Measurements from ENCODE around the gene SLC25A1.

Gene SLC25A1

DNA sequence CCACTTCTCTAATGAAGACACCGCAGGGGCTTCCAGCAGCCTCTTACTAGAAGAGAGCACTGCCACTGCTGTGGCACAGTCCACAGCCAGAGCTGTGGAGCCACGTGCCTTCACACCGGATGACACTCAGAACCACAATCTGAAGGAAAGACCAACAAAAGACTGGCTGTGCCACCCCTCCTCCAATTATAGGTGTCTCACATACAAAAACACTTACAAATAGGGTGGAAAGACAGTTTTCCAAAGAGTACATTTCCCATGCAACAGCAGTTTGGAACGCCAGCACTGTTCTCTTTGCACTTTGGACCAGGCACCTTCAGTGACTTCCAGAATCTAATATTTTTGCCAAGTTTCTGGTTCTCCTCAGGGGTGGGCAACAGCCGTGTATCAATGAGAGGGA, 38.0 kb upstream of the SLC25A1 start:
- WGBS: 95% methylated on average over 5 of the region's 5 CpGs
- H3K4me1 ChIP-seq (ENCODE audit: insufficient read depth, low read length): peaks cover 38% of the 10 kb centered on the region
- no peaks in the 10 kb centered on the region for H3K9me3 ChIP-seq (ENCODE audit: insufficient read depth, low read depth, low read length)
- H3K27me3 ChIP-seq (ENCODE audit: insufficient read depth, low read length): no peaks in the 10 kb centered on the region
- no peak overlapping the region for H3K9ac ChIP-seq (ENCODE audit: low read depth, low read length)
- H3K4me3 ChIP-seq (ENCODE audit: low read length): no peak overlapping the region
- no peak overlapping the region for H3K27ac ChIP-seq (ENCODE audit: low read depth, low read length)
- peaks cover 29% of the 10 kb centered on the region for H3K36me3 ChIP-seq (ENCODE audit: insufficient read depth, low read length)

DNA sequence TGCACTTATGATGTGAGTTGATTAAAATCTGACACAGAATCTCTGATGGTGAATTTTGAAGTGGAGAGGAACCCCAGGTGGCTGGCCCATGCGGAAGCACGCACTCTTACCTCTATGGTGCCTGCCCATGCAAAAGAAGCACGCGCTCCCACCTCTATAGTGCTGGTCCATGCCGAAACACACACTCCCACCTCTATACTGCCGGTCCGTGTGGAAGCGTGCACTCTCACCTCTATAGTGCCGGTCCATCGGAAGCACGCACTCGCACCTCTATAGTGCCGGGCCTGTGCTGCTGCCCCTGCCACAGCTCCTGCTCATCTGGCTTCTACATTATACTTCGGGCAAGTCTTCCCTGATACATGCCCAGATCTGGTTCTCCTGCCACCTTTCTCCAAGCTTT, 36.8 kb upstream of the SLC25A1 start:
- peaks cover 22% of the 10 kb centered on the region for H3K36me3 ChIP-seq (ENCODE audit: insufficient read depth, low read length)
- no peak overlapping the region for H3K9ac ChIP-seq (ENCODE audit: low read depth, low read length)
- no peaks in the 10 kb centered on the region for H3K9me3 ChIP-seq (ENCODE audit: insufficient read depth, low read depth, low read length)
- H3K4me3 ChIP-seq (ENCODE audit: low read length): no peak overlapping the region
- no peak overlapping the region for H3K27ac ChIP-seq (ENCODE audit: low read depth, low read length)
- peaks cover 38% of the 10 kb centered on the region for H3K4me1 ChIP-seq (ENCODE audit: insufficient read depth, low read length)
- H3K27me3 ChIP-seq (ENCODE audit: insufficient read depth, low read length): no peaks in the 10 kb centered on the region
- WGBS: 97% methylated on average over 14 of the region's 14 CpGs

DNA sequence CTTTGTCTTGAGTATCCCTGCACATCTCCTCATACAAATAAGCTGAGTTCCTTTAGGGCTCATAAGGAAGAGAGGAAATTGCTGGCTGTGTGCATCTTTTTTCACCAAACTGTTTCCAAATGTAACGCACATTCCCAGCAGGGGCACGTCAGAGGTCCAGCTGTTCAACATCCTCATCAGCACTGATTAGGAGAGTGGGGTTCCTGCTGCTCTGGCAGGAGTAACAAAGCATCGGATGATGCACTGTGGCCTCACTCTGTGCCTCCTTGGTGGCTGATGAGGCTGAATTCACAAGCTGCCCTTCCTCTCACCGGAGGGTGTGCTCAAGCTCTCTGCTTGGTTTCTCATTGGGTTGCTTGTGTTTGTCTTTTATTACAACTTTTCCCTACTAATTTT, 35.5 kb upstream of the SLC25A1 start:
- peaks cover 38% of the 10 kb centered on the region for H3K4me1 ChIP-seq (ENCODE audit: insufficient read depth, low read length)
- H3K27ac ChIP-seq (ENCODE audit: low read depth, low read length): peak overlapping the region; percentile 38; the same call in 1 of the 2 replicates
- no peaks in the 10 kb centered on the region for H3K27me3 ChIP-seq (ENCODE audit: insufficient read depth, low read length)
- 40% methylated on average over 4 of the region's 4 CpGs for WGBS
- no peaks in the 10 kb centered on the region for H3K9me3 ChIP-seq (ENCODE audit: insufficient read depth, low read depth, low read length)
- H3K9ac ChIP-seq (ENCODE audit: low read depth, low read length): no peak overlapping the region
- H3K36me3 ChIP-seq (ENCODE audit: insufficient read depth, low read length): peaks cover 24% of the 10 kb centered on the region
- H3K4me3 ChIP-seq (ENCODE audit: low read length): 0 out of 2 replicates have a peak overlapping the region, but pooled peaks have one; percentile 0

DNA sequence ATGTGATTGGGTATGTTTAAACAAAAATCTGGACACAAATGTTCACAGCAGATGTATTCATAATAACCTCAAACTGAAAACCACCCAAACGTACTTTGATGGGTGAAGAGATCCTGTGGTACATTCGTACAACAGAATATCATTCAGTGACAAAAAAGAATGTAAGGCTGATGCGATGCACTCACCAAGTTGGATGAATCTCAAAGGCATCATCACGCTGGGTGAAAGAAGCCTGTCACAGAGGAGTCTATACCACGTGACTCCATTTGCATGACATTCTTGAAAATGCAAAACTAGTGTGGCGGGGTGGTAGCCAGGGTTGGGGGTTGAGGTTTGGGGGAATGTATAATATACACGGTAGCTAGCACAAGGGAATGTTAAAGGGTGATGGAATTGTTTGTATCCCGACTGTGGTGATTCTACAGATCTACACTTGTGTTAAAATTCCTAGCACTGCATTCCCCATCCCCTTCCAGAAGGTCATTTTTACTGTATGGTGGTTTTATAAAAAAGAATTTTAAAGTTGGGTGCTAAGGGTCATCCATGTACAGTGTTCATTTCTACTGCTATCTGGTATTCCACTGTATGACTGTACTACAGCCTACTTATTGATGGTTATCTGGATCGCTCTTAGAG, 35.0 kb upstream of the SLC25A1 start:
- Histone ChIP-seq H3K36me3 (ENCODE audit: insufficient read depth, low read length) (peaks cover 29% of the 10 kb centered on the region), H3K27ac (ENCODE audit: low read depth, low read length) (peak overlapping the region; percentile 38; the same call in 1 of the 2 replicates), H3K9me3 (ENCODE audit: insufficient read depth, low read depth, low read length) (no peaks in the 10 kb centered on the region), H3K4me1 (ENCODE audit: insufficient read depth, low read length) (peaks cover 35% of the 10 kb centered on the region), H3K9ac (ENCODE audit: low read depth, low read length) (no peak overlapping the region), H3K27me3 (ENCODE audit: insufficient read depth, low read length) (no peaks in the 10 kb centered on the region), H3K4me3 (ENCODE audit: low read length) (0 out of 2 replicates have a peak overlapping the region, but pooled peaks have one; percentile 0)
- 33% methylated on average over 8 of the region's 9 CpGs for WGBS

DNA sequence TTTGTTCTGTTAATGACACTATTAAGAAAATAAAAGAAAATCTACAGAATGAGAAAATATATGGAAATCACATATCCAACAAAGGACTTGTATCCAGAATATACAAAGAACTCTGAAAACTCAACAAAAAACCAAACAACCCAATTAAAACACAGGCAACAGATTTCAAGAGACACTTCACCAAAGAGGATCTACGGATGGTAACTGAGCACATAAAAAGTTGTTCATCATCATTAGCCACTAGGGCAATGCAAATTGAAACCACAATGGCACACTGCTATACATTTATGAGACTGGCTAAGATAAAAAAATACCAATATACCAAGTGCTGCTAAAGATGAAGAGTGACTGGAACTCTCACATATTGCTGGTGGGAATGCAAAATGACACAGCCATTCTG, 34.5 kb upstream of the SLC25A1 start:
- Histone ChIP-seq H3K36me3 (ENCODE audit: insufficient read depth, low read length) (peaks cover 32% of the 10 kb centered on the region), H3K4me1 (ENCODE audit: insufficient read depth, low read length) (peaks cover 30% of the 10 kb centered on the region), H3K9me3 (ENCODE audit: insufficient read depth, low read depth, low read length) (no peaks in the 10 kb centered on the region), H3K27me3 (ENCODE audit: insufficient read depth, low read length) (no peaks in the 10 kb centered on the region), H3K27ac (ENCODE audit: low read depth, low read length) (peak overlapping the region; percentile 21; the same call in 1 of the 2 replicates), H3K9ac (ENCODE audit: low read depth, low read length) (no peak overlapping the region), H3K4me3 (ENCODE audit: low read length) (no peak overlapping the region)
- 71% methylated on average over 1 of the region's 1 CpG for WGBS

DNA sequence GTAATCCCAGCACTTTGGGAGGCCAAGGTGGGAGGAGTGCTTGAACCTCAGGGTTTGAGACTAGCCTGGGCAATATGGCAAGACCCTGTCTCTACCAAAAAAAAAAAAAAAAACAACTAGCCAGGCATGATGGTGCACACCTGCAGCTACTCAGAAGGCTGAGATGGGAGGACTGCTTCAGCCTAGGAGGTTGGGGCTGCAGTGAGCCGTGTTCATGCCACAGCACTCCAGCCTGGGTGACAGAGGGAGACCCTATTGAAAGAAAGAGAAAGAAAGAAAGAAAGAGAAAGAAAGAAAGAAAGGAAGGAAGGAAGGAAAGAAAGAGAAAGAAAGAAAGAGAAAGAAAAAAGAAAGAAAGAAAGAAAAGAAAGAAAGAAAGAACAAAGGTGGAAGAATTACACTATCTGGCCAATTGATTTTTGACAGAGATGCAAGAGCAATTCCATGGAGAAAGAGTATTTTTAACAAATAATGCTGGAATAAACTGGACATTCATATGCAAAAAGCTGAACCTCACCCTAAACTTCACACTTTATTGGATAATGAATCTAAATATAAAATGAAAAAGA, 33.9 kb upstream of the SLC25A1 start:
- Histone ChIP-seq H3K9me3 (ENCODE audit: insufficient read depth, low read depth, low read length) (no peaks in the 10 kb centered on the region), H3K4me3 (ENCODE audit: low read length) (no peak overlapping the region), H3K36me3 (ENCODE audit: insufficient read depth, low read length) (peaks cover 32% of the 10 kb centered on the region), H3K27me3 (ENCODE audit: insufficient read depth, low read length) (no peaks in the 10 kb centered on the region), H3K27ac (ENCODE audit: low read depth, low read length) (no peak overlapping the region), H3K9ac (ENCODE audit: low read depth, low read length) (no peak overlapping the region), H3K4me1 (ENCODE audit: insufficient read depth, low read length) (peaks cover 26% of the 10 kb centered on the region)
- WGBS: 98% methylated on average over 1 of the region's 1 CpG

DNA sequence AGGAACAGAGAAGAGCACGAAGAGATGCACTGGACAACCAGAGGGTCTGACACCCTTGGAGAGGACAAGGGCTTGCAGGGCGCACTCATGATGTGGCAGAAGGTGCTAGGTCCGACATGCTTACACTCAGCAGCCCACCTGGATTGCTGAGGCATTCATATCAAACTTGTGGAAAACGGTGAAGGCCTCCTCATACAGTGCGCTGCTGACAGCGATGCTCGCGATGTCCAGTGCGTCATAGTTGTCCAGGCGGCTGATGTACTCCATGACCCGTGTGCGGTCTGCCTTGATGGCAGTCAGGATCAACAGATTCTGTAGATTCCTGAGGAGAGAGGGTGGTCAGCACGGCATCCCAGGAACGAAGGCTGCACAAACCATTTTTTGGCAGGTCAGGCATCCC, 31.7 kb upstream of the SLC25A1 start:
- no peak overlapping the region for H3K9ac ChIP-seq (ENCODE audit: low read depth, low read length)
- H3K27me3 ChIP-seq (ENCODE audit: insufficient read depth, low read length): no peaks in the 10 kb centered on the region
- no peak overlapping the region for H3K27ac ChIP-seq (ENCODE audit: low read depth, low read length)
- WGBS: 93% methylated on average over 14 of the region's 14 CpGs
- H3K4me1 ChIP-seq (ENCODE audit: insufficient read depth, low read length): peaks cover 26% of the 10 kb centered on the region
- peaks cover 24% of the 10 kb centered on the region for H3K36me3 ChIP-seq (ENCODE audit: insufficient read depth, low read length)
- H3K4me3 ChIP-seq (ENCODE audit: low read length): no peak overlapping the region
- no peaks in the 10 kb centered on the region for H3K9me3 ChIP-seq (ENCODE audit: insufficient read depth, low read depth, low read length)

DNA sequence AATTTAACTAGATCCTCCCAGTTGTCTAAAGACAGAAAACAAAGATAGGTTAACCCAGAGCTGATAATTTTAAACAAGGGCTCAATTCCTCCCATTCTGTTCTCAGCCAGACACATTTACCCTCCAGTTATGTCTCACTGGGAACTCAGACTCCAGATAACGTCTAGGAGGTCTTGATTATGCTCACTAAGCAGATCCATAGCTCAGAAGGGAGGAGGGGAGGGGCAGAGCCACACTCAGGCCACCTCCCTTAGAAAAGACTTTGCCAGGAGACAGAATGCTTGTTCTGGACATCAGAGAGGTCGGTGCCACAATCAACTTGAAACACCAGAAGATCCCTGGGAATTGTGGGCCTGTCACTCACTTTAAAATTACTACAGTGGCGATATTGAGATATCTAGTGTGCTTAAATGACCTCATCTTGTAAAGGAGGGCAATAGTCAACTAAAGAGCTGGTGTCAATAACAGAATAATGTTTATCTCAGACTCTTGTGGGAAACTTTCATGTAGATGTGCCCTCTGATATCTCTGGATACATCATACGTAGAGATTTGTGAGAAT, 29.8 kb upstream of the SLC25A1 start:
- Histone ChIP-seq H3K27me3 (ENCODE audit: insufficient read depth, low read length) (no peaks in the 10 kb centered on the region), H3K9ac (ENCODE audit: low read depth, low read length) (no peak overlapping the region), H3K36me3 (ENCODE audit: insufficient read depth, low read length) (peaks cover 21% of the 10 kb centered on the region), H3K27ac (ENCODE audit: low read depth, low read length) (no peak overlapping the region), H3K9me3 (ENCODE audit: insufficient read depth, low read depth, low read length) (no peaks in the 10 kb centered on the region), H3K4me1 (ENCODE audit: insufficient read depth, low read length) (peaks cover 10% of the 10 kb centered on the region), H3K4me3 (ENCODE audit: low read length) (no peak overlapping the region)
- WGBS: 94% methylated on average over 4 of the region's 4 CpGs

DNA sequence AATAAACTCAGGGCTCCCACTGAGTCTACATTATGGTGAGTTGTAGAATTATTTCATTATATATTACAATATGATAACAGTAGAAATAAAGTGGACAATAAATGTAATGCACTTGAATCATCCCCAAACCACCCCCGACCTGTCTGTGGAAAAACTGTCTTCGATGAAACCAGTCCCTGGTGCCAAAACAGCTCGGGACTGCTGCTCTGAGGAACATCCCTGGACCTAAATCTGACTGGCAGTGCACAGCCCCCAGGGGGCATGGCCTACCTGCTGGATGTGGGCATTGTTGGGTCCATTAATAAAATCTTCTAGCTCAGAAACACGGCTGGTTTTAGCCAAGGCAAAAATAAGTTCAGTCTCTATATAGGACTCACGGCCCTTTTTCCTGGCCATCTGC, 29.3 kb upstream of the SLC25A1 start:
- WGBS: 91% methylated on average over 5 of the region's 5 CpGs
- Histone ChIP-seq H3K4me3 (ENCODE audit: low read length) (no peak overlapping the region), H3K27ac (ENCODE audit: low read depth, low read length) (no peak overlapping the region), H3K9ac (ENCODE audit: low read depth, low read length) (no peak overlapping the region), H3K9me3 (ENCODE audit: insufficient read depth, low read depth, low read length) (no peaks in the 10 kb centered on the region), H3K36me3 (ENCODE audit: insufficient read depth, low read length) (peaks cover 21% of the 10 kb centered on the region), H3K27me3 (ENCODE audit: insufficient read depth, low read length) (no peaks in the 10 kb centered on the region), H3K4me1 (ENCODE audit: insufficient read depth, low read length) (peaks cover 5% of the 10 kb centered on the region)

DNA sequence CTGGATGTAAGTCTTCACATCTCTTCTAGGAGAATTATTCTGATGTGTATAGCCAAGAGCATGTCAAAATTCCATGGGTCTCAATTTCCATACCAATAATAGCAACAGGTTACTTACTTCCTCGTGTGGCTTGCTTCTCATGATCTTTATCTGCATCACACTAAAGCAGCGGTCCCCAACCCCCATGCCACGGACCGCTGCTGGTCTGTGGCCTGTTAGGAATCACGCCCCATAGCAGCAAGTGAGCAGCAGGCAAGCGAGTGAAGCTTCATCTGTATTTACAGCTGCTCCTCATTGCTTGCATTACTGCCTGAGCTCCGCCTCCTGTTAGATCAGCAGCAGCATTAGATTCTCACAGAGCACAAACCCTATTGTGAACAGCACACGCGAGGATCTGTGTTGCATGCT, 28.9 kb upstream of the SLC25A1 start:
- 89% methylated on average over 9 of the region's 9 CpGs for WGBS
- H3K4me3 ChIP-seq (ENCODE audit: low read length): no peak overlapping the region
- H3K9ac ChIP-seq (ENCODE audit: low read depth, low read length): no peak overlapping the region
- no peaks in the 10 kb centered on the region for H3K27me3 ChIP-seq (ENCODE audit: insufficient read depth, low read length)
- no peaks in the 10 kb centered on the region for H3K9me3 ChIP-seq (ENCODE audit: insufficient read depth, low read depth, low read length)
- H3K36me3 ChIP-seq (ENCODE audit: insufficient read depth, low read length): peaks cover 21% of the 10 kb centered on the region
- H3K27ac ChIP-seq (ENCODE audit: low read depth, low read length): no peak overlapping the region
- peaks cover under 1% of the 10 kb centered on the region; the same call in 1 of the 2 replicates for H3K4me1 ChIP-seq (ENCODE audit: insufficient read depth, low read length)

DNA sequence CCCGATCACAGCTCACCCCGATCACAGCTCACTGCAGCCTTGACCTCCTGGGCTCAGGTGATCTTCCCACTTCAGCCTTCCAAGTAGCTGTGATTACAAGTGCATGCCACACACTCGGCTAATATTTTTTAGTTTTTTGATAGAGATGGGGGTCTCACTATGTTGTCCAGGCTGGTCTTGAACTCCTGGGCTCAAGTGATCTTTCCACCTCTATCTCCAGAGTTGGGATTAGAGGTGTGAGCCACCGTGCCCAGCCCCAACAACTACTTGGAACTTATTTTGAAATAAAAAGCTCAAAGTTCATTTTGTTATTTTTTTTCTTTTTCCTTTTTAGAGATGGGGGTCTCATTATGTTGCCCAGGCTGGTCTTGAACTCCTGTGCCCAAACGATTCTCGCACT, 27.8 kb upstream of the SLC25A1 start:
- H3K9ac ChIP-seq (ENCODE audit: low read depth, low read length): no peak overlapping the region
- H3K9me3 ChIP-seq (ENCODE audit: insufficient read depth, low read depth, low read length): no peaks in the 10 kb centered on the region
- WGBS: 96% methylated on average over 5 of the region's 6 CpGs
- H3K36me3 ChIP-seq (ENCODE audit: insufficient read depth, low read length): peaks cover 21% of the 10 kb centered on the region
- no peak overlapping the region for H3K27ac ChIP-seq (ENCODE audit: low read depth, low read length)
- H3K27me3 ChIP-seq (ENCODE audit: insufficient read depth, low read length): no peaks in the 10 kb centered on the region
- no peak overlapping the region for H3K4me3 ChIP-seq (ENCODE audit: low read length)
- no peaks in the 10 kb centered on the region for H3K4me1 ChIP-seq (ENCODE audit: insufficient read depth, low read length)

Measured in HUES64 (cell line).